ENCODE results near the gene FLVCR1. TPM values are rescaled to one million over a fixed set of nuclear protein-coding genes. Genes with fewer than 3 reads are reported as not detected.

The FLVCR1 gene
- total and polyA plus RNA-seq, 3 donors from 2014 or later: 7.4 to 13.3 (median 10.1) TPM

GRCh38 chr1:212943393-212943710 lies 85.3 kb downstream of the FLVCR1 start:
- Histone ChIP-seq H3K4me3 (no peak overlapping the region), H3K27ac (no peak overlapping the region), H3K4me1 (no peaks in the 10 kb centered on the region), H3K36me3 (ENCODE audit: low read depth, missing control alignments) (no peaks in the 10 kb centered on the region), H3K9me3 (no peaks in the 10 kb centered on the region), H3K27me3 (no peaks in the 10 kb centered on the region)
- no peak for DNase-seq
- intact Hi-C loops (cut with DNase I; ENCODE audit: low total_unique reads): no loop called here
- TF ChIP-seq, protein P1, sequence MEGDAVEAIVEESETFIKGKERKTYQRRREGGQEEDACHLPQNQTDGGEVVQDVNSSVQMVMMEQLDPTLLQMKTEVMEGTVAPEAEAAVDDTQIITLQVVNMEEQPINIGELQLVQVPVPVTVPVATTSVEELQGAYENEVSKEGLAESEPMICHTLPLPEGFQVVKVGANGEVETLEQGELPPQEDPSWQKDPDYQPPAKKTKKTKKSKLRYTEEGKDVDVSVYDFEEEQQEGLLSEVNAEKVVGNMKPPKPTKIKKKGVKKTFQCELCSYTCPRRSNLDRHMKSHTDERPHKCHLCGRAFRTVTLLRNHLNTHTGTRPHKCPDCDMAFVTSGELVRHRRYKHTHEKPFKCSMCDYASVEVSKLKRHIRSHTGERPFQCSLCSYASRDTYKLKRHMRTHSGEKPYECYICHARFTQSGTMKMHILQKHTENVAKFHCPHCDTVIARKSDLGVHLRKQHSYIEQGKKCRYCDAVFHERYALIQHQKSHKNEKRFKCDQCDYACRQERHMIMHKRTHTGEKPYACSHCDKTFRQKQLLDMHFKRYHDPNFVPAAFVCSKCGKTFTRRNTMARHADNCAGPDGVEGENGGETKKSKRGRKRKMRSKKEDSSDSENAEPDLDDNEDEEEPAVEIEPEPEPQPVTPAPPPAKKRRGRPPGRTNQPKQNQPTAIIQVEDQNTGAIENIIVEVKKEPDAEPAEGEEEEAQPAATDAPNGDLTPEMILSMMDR (IDR thresholded peaks at IDR 0.05): no peak
- no peak for TF ChIP-seq POLR2A (IDR thresholded peaks at IDR 0.05)
- WGBS, 2 donors: 84 to 93% methylated on average over 4 of the region's 4 CpGs

GRCh38 chr1:212944229-212944901 lies 86.3 kb downstream of the FLVCR1 start:
- Histone ChIP-seq H3K27ac (no peak overlapping the region), H3K27me3 (no peaks in the 10 kb centered on the region), H3K4me3 (no peak overlapping the region), H3K36me3 (ENCODE audit: low read depth, missing control alignments) (no peaks in the 10 kb centered on the region), H3K4me1 (no peaks in the 10 kb centered on the region), H3K9me3 (no peaks in the 10 kb centered on the region)
- intact Hi-C loops (cut with DNase I; ENCODE audit: low total_unique reads): no loop called here
- no peak for DNase-seq
- WGBS, 2 donors: 87 to 91% methylated on average over 6 of the region's 6 CpGs
- no peak for TF ChIP-seq POLR2A (IDR thresholded peaks at IDR 0.05)
- TF ChIP-seq, protein P1 (IDR thresholded peaks at IDR 0.05): no peak

DNA sequence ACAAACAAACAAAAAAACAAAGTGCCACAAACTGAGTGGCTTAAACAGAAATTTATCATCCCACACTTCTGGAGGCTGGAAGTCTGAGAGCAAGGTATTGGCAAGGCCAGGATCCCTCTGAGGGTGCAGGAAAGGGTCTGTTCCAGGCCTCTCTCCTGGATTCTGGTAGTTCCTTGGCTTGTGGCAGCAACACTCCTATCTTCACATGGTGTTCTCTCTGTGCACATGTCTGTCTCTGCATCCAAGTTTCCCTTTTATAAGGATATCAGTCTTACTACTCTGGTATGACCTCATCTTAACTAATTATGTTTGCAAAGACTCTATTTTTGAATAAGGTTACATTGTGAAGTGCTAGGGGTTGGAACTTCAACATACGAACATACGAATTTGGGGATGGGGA lies 87.0 kb downstream of the FLVCR1 start:
- WGBS, 2 donors: 87 to 93% methylated on average over 2 of the region's 2 CpGs

GRCh38 chr1:212945463-212946160 lies 87.5 kb downstream of the FLVCR1 start:
- intact Hi-C loops (cut with DNase I; ENCODE audit: low total_unique reads): no loop called here

More for the DNA sequence above, 87.0 kb downstream of the FLVCR1 start:
- no peaks in the 10 kb centered on the region for H3K27me3 ChIP-seq
- TF ChIP-seq, protein P1 (IDR thresholded peaks at IDR 0.05): no peak
- TF ChIP-seq POLR2A (IDR thresholded peaks at IDR 0.05): no peak
- intact Hi-C loops (cut with DNase I; ENCODE audit: low total_unique reads): no loop called here
- H3K4me3 ChIP-seq: no peak overlapping the region
- H3K36me3 ChIP-seq (ENCODE audit: low read depth, missing control alignments): no peaks in the 10 kb centered on the region
- no peaks in the 10 kb centered on the region for H3K9me3 ChIP-seq
- no peaks in the 10 kb centered on the region for H3K4me1 ChIP-seq
- H3K27ac ChIP-seq: no peak overlapping the region
- DNase-seq: no peak

More at GRCh38 chr1:212945463-212946160, 87.5 kb downstream of the FLVCR1 start:
- WGBS, 2 donors: 94 to 96% methylated on average over 4 of the region's 4 CpGs
- no peaks in the 10 kb centered on the region for H3K27me3 ChIP-seq
- H3K27ac ChIP-seq: no peak overlapping the region
- DNase-seq: no peak
- TF ChIP-seq POLR2A (IDR thresholded peaks at IDR 0.05): no peak
- TF ChIP-seq, protein P1 (IDR thresholded peaks at IDR 0.05): no peak
- H3K4me1 ChIP-seq: no peaks in the 10 kb centered on the region
- no peaks in the 10 kb centered on the region for H3K36me3 ChIP-seq (ENCODE audit: low read depth, missing control alignments)
- no peaks in the 10 kb centered on the region for H3K9me3 ChIP-seq
- no peak overlapping the region for H3K4me3 ChIP-seq
